K562 (cell line): Measurements from ENCODE around the gene GPN1. TPM values are rescaled to one million over a fixed set of nuclear protein-coding genes. Genes with fewer than 3 reads are reported as not detected.

Source experiments
- GABPB2 ChIP-seq: fragments of 250-450 bp; sonication (Bioruptor Pico); conservative IDR thresholded peaks from 2 replicates; pipeline ENCODE4 v1.5.1; 2021; ENCODE audit warnings: mild to moderate bottlenecking
- POU5F1 ChIP-seq: fragments of 150-350 bp; IDR thresholded peaks from 2 replicates; pipeline ENCODE4 v1.6.1; 2014; ENCODE audit warnings: borderline replicate concordance, low read length, low read depth, mild to moderate bottlenecking; ENCODE audit not compliant: partially characterized antibody
- PTBP1 ChIP-seq: fragments of 200-400 bp; formaldehyde crosslinking; IDR thresholded peaks from 2 replicates; pipeline ENCODE4 v1.6.1; 2017; ENCODE audit warnings: low read depth, low read length
- ZNF785 ChIP-seq: fragments of 250-450 bp; sonication (Bioruptor Pico); IDR thresholded peaks from 2 replicates; pipeline ENCODE4 v1.4.0; 2020; ENCODE audit warnings: mild to moderate bottlenecking
- polyA plus RNA-seq, 8 experiments: library from polyadenylated mRNA; depleted of rRNA in 4 of 8; stranded (reverse) in 5 of 8; unstranded in 3 of 8; fragments of >200 nt; fragmentation: Nextera tagmentation in 2 of 8; fragmentation: Illumina TruSeq in 1 of 8; extraction: Ambion mirVana in 2 of 8; extraction: Trizol in 1 of 8; gene quantifications; 2 replicates each; pipeline versions ENCODE4 v1.2.1 to v1.2.3, GENCODE V29; 2011 to 2014; ENCODE audit warnings: inconsistent platforms in 1 of 8, missing spikeins in 1 of 8
- total RNA-seq, 7 experiments: library from RNA; depleted of rRNA in 6 of 7; stranded (reverse); fragments of >200 nt in 6 of 7; fragmentation: Illumina TruSeq in 2 of 7; extraction: Trizol in 2 of 7; gene quantifications; 2 replicates each; pipeline versions ENCODE4 v1.2.1 to v1.2.3, GENCODE V29; 2011 to 2021; ENCODE audit warnings: low replicate concordance in 1 of 7
- TF ChIP-seq, protein P1 (sequence below): sonication (generic); formaldehyde crosslinking; IDR thresholded peaks from 2 replicates; pipeline ENCODE4 v1.8.1; 2023; ENCODE audit warnings: missing genetic modification reagents, mild to moderate bottlenecking, borderline replicate concordance
- TF ChIP-seq, protein P2 (sequence below): fragments of 450-650 bp; IDR thresholded peaks from 2 replicates; pipeline ENCODE4 v1.6.1; 2014; ENCODE audit warnings: low read depth, mild to moderate bottlenecking, moderate library complexity, borderline replicate concordance
- TF ChIP-seq, protein P3 (sequence below), 3 experiments: IDR thresholded peaks in 2 of 3; conservative IDR thresholded peaks in 1 of 3; 2 replicates each; pipeline ENCODE4 v1.5.1; 2011 to 2012; ENCODE audit warnings: low read length in 3 of 3, mild to moderate bottlenecking in 3 of 3, control low read depth in 2 of 3, improper control_type of control experiment in 1 of 3, inconsistent platforms in 1 of 3, low read depth in 1 of 3, mixed read lengths in 1 of 3, moderate library complexity in 1 of 3; ENCODE audit not compliant: insufficient read depth in 2 of 3
- TF ChIP-seq, protein P4 (sequence below): sonication (generic); formaldehyde crosslinking; IDR thresholded peaks from 2 replicates; pipeline ENCODE4 v1.8.0; 2022; ENCODE audit warnings: missing genetic modification reagents, mild to moderate bottlenecking, borderline replicate concordance
- TF ChIP-seq, protein P5 (sequence below): sonication (generic); formaldehyde crosslinking; IDR thresholded peaks from 2 replicates; pipeline ENCODE4 v1.8.0; 2022; ENCODE audit warnings: mild to moderate bottlenecking, low read depth, missing genetic modification reagents
- TF ChIP-seq, protein P6 (sequence below): sonication (generic); formaldehyde crosslinking; IDR thresholded peaks from 2 replicates; pipeline ENCODE4 v1.8.1; 2023; ENCODE audit warnings: mild to moderate bottlenecking, missing genetic modification reagents

Gene GPN1
- total and polyA plus RNA-seq, 9 of the 15 experiments (the other 6 are each of a cell fraction or from before 2014, with no cell fraction given) = 23.4 to 171 (median 48.2) TPM

DNA sequence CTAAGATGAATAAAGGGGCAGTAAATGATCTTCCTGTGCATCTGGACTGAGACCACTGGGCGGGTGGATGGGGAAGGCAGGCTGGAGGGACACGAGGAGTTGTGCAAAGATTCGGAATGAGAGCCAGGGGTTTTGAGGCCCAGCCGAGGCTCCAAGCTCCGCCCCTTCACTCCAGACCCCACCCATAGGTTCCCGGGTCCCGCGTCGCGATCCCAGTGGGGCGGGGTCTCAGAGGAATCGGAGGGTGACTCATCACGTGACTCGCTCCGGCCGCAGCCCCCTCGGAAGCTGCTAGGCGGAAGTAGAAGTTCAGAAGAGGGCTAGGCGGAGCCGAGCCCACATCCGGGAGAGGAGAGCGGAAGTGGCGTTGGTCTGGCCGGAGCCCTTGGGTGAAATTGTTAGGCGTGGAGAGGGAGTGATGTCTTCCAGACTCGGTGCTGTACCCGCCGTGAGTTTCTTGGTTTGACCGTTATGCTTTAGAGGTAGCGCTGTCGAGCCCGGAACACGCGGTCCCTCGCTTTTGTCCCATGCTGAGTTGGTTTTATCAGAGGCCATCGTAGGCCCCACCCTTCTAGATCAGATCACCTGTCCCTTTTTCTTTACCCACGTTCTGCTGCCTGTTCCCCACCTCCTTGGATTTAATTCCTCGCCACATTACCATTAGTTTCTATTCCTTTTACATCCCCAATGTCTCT is 46.0 kb upstream of the GPN1 start, which contains the start of gene ZNF512 (continued):
- TF ChIP-seq PTBP1 (0 out of 2 replicates have a peak, but pooled peaks have one; percentile 8), ZNF785 (CRISPR knock-in tag) (no peak), POU5F1 (no peak), GABPB2 (CRISPR knock-in tag) (no peak)
- TF ChIP-seq, protein P1, sequence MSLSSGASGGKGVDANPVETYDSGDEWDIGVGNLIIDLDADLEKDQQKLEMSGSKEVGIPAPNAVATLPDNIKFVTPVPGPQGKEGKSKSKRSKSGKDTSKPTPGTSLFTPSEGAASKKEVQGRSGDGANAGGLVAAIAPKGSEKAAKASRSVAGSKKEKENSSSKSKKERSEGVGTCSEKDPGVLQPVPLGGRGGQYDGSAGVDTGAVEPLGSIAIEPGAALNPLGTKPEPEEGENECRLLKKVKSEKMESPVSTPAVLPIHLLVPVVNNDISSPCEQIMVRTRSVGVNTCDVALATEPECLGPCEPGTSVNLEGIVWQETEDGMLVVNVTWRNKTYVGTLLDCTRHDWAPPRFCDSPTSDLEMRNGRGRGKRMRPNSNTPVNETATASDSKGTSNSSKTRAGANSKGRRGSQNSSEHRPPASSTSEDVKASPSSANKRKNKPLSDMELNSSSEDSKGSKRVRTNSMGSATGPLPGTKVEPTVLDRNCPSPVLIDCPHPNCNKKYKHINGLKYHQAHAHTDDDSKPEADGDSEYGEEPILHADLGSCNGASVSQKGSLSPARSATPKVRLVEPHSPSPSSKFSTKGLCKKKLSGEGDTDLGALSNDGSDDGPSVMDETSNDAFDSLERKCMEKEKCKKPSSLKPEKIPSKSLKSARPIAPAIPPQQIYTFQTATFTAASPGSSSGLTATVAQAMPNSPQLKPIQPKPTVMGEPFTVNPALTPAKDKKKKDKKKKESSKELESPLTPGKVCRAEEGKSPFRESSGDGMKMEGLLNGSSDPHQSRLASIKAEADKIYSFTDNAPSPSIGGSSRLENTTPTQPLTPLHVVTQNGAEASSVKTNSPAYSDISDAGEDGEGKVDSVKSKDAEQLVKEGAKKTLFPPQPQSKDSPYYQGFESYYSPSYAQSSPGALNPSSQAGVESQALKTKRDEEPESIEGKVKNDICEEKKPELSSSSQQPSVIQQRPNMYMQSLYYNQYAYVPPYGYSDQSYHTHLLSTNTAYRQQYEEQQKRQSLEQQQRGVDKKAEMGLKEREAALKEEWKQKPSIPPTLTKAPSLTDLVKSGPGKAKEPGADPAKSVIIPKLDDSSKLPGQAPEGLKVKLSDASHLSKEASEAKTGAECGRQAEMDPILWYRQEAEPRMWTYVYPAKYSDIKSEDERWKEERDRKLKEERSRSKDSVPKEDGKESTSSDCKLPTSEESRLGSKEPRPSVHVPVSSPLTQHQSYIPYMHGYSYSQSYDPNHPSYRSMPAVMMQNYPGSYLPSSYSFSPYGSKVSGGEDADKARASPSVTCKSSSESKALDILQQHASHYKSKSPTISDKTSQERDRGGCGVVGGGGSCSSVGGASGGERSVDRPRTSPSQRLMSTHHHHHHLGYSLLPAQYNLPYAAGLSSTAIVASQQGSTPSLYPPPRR (CRISPR knock-in tag) = peak; percentile 58; the same call in 1 of the 2 replicates
- TF ChIP-seq, protein P2, sequence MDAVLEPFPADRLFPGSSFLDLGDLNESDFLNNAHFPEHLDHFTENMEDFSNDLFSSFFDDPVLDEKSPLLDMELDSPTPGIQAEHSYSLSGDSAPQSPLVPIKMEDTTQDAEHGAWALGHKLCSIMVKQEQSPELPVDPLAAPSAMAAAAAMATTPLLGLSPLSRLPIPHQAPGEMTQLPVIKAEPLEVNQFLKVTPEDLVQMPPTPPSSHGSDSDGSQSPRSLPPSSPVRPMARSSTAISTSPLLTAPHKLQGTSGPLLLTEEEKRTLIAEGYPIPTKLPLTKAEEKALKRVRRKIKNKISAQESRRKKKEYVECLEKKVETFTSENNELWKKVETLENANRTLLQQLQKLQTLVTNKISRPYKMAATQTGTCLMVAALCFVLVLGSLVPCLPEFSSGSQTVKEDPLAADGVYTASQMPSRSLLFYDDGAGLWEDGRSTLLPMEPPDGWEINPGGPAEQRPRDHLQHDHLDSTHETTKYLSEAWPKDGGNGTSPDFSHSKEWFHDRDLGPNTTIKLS = 0 out of 2 replicates have a peak, but pooled peaks have one; percentile 36
- TF ChIP-seq, protein P3, sequence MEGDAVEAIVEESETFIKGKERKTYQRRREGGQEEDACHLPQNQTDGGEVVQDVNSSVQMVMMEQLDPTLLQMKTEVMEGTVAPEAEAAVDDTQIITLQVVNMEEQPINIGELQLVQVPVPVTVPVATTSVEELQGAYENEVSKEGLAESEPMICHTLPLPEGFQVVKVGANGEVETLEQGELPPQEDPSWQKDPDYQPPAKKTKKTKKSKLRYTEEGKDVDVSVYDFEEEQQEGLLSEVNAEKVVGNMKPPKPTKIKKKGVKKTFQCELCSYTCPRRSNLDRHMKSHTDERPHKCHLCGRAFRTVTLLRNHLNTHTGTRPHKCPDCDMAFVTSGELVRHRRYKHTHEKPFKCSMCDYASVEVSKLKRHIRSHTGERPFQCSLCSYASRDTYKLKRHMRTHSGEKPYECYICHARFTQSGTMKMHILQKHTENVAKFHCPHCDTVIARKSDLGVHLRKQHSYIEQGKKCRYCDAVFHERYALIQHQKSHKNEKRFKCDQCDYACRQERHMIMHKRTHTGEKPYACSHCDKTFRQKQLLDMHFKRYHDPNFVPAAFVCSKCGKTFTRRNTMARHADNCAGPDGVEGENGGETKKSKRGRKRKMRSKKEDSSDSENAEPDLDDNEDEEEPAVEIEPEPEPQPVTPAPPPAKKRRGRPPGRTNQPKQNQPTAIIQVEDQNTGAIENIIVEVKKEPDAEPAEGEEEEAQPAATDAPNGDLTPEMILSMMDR (IDR thresholded peaks at IDR 0.05 in 2 of 3, conservative IDR thresholded peaks at IDR 0.05 in 1 of 3; ENCODE audit: insufficient read depth in 2 of 3, low read depth in 1 of 3, low read length in 3 of 3) = peak in 2 of 3 experiments; percentile 12 to 24; a peak in 1 of 6 replicates
- TF ChIP-seq, protein P4, sequence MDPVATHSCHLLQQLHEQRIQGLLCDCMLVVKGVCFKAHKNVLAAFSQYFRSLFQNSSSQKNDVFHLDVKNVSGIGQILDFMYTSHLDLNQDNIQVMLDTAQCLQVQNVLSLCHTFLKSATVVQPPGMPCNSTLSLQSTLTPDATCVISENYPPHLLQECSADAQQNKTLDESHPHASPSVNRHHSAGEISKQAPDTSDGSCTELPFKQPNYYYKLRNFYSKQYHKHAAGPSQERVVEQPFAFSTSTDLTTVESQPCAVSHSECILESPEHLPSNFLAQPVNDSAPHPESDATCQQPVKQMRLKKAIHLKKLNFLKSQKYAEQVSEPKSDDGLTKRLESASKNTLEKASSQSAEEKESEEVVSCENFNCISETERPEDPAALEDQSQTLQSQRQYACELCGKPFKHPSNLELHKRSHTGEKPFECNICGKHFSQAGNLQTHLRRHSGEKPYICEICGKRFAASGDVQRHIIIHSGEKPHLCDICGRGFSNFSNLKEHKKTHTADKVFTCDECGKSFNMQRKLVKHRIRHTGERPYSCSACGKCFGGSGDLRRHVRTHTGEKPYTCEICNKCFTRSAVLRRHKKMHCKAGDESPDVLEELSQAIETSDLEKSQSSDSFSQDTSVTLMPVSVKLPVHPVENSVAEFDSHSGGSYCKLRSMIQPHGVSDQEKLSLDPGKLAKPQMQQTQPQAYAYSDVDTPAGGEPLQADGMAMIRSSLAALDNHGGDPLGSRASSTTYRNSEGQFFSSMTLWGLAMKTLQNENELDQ (CRISPR knock-in tag) = no peak
- TF ChIP-seq, protein P5, sequence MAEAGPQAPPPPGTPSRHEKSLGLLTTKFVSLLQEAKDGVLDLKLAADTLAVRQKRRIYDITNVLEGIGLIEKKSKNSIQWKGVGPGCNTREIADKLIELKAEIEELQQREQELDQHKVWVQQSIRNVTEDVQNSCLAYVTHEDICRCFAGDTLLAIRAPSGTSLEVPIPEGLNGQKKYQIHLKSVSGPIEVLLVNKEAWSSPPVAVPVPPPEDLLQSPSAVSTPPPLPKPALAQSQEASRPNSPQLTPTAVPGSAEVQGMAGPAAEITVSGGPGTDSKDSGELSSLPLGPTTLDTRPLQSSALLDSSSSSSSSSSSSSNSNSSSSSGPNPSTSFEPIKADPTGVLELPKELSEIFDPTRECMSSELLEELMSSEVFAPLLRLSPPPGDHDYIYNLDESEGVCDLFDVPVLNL (CRISPR knock-in tag) = no peak
- TF ChIP-seq, protein P6, sequence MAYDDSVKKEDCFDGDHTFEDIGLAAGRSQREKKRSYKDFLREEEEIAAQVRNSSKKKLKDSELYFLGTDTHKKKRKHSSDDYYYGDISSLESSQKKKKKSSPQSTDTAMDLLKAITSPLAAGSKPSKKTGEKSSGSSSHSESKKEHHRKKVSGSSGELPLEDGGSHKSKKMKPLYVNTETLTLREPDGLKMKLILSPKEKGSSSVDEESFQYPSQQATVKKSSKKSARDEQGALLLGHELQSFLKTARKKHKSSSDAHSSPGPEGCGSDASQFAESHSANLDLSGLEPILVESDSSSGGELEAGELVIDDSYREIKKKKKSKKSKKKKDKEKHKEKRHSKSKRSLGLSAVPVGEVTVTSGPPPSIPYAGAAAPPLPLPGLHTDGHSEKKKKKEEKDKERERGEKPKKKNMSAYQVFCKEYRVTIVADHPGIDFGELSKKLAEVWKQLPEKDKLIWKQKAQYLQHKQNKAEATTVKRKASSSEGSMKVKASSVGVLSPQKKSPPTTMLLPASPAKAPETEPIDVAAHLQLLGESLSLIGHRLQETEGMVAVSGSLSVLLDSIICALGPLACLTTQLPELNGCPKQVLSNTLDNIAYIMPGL = no peak
